Fibroblast of lung (primary cell): ENCODE data around the gene ABCA10. TPM values are rescaled to one million over a fixed set of nuclear protein-coding genes. Genes with fewer than 3 reads are reported as not detected.
"Not testable (repeated sequence)": the region's sequence is repeated elsewhere in the genome, so short reads cannot be mapped to it uniquely, and the experiment has no call there.

Experiments
- DNase-seq, 2 donors: peaks; one replicate each; pipeline versions ENCODE4 v3.0.0 to v3.0.0-alpha.2; 2010; ENCODE audit warnings: low read depth in 2 of 2
- H2AFZ ChIP-seq: 2 replicates; pipeline ENCODE4 v1.5.1; 2012; ENCODE audit warnings: low read length, control low read depth, inconsistent platforms
- H3K27ac ChIP-seq: 2 replicates; pipeline ENCODE4 v1.5.1; 2011; ENCODE audit warnings: low read length, control low read depth; ENCODE audit not compliant: insufficient read depth
- H3K27me3 ChIP-seq: 2 replicates; pipeline ENCODE4 v1.5.1; 2011; ENCODE audit warnings: mild to moderate bottlenecking, low read length; ENCODE audit not compliant: control insufficient read depth, insufficient read depth
- H3K36me3 ChIP-seq: 2 replicates; pipeline ENCODE4 v1.5.1; 2011; ENCODE audit warnings: low read length; ENCODE audit not compliant: control insufficient read depth, insufficient read depth
- H3K4me1 ChIP-seq: 2 replicates; pipeline ENCODE4 v1.5.1; 2011; ENCODE audit warnings: low read length; ENCODE audit not compliant: control insufficient read depth, insufficient read depth; ENCODE audit errors: extremely low read depth
- H3K4me2 ChIP-seq: 2 replicates; pipeline ENCODE4 v1.5.1; 2011; ENCODE audit warnings: low read length, control low read depth; ENCODE audit not compliant: insufficient read depth; ENCODE audit errors: extremely low read depth
- H3K4me3 ChIP-seq, 4 experiments: fragments of 200-600 bp in 1 of 4; sonication (generic) in 1 of 4; replicated peaks in 1 of 4; 2 replicates each; pipeline ENCODE4 v1.5.1; 2011 to 2016; ENCODE audit warnings: low read length in 4 of 4, low read depth in 3 of 4, mild to moderate bottlenecking in 3 of 4, control low read depth in 2 of 4, inconsistent platforms in 1 of 4, mixed read lengths in 1 of 4; ENCODE audit not compliant: insufficient read depth in 1 of 4; ENCODE audit errors: control extremely low read depth in 1 of 4
- H3K79me2 ChIP-seq: 2 replicates; pipeline ENCODE4 v1.5.1; 2012; ENCODE audit warnings: mild to moderate bottlenecking, low read length, inconsistent platforms; ENCODE audit not compliant: control insufficient read depth, insufficient read depth
- H3K9ac ChIP-seq: 2 replicates; pipeline ENCODE4 v1.5.1; 2011; ENCODE audit warnings: mild to moderate bottlenecking, low read length, control low read depth; ENCODE audit not compliant: insufficient read depth
- H3K9me3 ChIP-seq: 2 replicates; pipeline ENCODE4 v1.5.1; 2012; ENCODE audit warnings: low read depth, low read length; ENCODE audit not compliant: control insufficient read depth, insufficient read depth
- H4K20me1 ChIP-seq: 2 replicates; pipeline ENCODE4 v1.5.1; 2011; ENCODE audit warnings: low read length; ENCODE audit not compliant: control insufficient read depth, insufficient read depth; ENCODE audit errors: extremely low read depth
- EZH2 ChIP-seq: IDR thresholded peaks from 2 replicates; pipeline ENCODE4 v1.5.1; 2012; ENCODE audit warnings: low read length, control low read depth, mild to moderate bottlenecking; ENCODE audit errors: missing control alignments
- polyA plus RNA-seq, 2 donors: library from polyadenylated mRNA; depleted of rRNA in 1 of 2; stranded (reverse) in 1 of 2; unstranded in 1 of 2; fragments of >200 nt; gene quantifications; 2 replicates each; pipeline ENCODE4 v1.2.1, GENCODE V29; 2011 to 2012; ENCODE audit warnings: missing spikeins in 1 of 2
- total RNA-seq: library from RNA; depleted of rRNA; stranded (reverse); fragments of >200 nt; gene quantifications from 2 replicates; pipeline ENCODE4 v1.2.1, GENCODE V29; 2014
- TF ChIP-seq, protein P1 (sequence below), 2 donors: IDR thresholded peaks in 1 of 2; conservative IDR thresholded peaks in 1 of 2; 1 replicate in 1 of 2; 2 replicates in 1 of 2; pipeline ENCODE4 v1.5.1; 2011 to 2012; ENCODE audit warnings: low read length in 2 of 2, control low read depth in 1 of 2, inconsistent platforms in 1 of 2, low read depth in 1 of 2, mild to moderate bottlenecking in 1 of 2

Gene ABCA10
- total and polyA plus RNA-seq, 2 donors (not counting 1 experiment from before 2014, with no cell fraction given), result 0.64 to 2.8 TPM

DNA sequence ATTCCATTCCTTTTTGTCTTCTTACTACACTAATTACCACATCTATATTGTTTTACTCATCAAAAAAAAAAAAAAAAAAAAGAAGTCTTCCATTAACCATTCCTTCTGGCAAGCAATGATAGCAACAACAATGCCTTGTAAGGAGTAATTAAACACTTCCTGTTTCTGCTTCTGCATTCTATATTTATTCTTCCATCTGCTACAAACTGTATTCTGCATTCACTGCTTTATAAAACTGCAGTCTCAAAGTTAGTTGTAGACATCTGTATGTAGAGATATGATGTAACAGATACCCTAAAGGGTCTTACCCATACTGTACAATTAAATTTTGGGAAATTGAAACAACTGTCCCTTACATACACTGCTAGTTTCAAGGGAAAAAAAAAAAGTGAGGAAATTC, 58.2 kb downstream of the ABCA10 start:
- no peaks in the 10 kb centered on the region for H4K20me1 ChIP-seq
- H3K36me3 ChIP-seq, result no peaks in the 10 kb centered on the region
- no peaks in the 10 kb centered on the region for H3K9me3 ChIP-seq
- H3K27ac ChIP-seq, result no peak overlapping the region
- H3K4me1 ChIP-seq, result no peaks in the 10 kb centered on the region
- no peaks in the 10 kb centered on the region for H3K79me2 ChIP-seq
- no peak overlapping the region for H2AFZ ChIP-seq
- no peak for DNase-seq
- no peak overlapping the region for H3K4me3 ChIP-seq
- no peak for TF ChIP-seq EZH2
- TF ChIP-seq, protein P1, sequence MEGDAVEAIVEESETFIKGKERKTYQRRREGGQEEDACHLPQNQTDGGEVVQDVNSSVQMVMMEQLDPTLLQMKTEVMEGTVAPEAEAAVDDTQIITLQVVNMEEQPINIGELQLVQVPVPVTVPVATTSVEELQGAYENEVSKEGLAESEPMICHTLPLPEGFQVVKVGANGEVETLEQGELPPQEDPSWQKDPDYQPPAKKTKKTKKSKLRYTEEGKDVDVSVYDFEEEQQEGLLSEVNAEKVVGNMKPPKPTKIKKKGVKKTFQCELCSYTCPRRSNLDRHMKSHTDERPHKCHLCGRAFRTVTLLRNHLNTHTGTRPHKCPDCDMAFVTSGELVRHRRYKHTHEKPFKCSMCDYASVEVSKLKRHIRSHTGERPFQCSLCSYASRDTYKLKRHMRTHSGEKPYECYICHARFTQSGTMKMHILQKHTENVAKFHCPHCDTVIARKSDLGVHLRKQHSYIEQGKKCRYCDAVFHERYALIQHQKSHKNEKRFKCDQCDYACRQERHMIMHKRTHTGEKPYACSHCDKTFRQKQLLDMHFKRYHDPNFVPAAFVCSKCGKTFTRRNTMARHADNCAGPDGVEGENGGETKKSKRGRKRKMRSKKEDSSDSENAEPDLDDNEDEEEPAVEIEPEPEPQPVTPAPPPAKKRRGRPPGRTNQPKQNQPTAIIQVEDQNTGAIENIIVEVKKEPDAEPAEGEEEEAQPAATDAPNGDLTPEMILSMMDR (conservative IDR thresholded peaks at IDR 0.05 in 1 of 2, IDR thresholded peaks at IDR 0.05 in 1 of 2; ENCODE audit: low read depth in 1 of 2, low read length in 2 of 2), result no peak
- H3K4me2 ChIP-seq, result no peak overlapping the region
- no peak overlapping the region for H3K9ac ChIP-seq
- H3K27me3 ChIP-seq, result no peaks in the 10 kb centered on the region

DNA sequence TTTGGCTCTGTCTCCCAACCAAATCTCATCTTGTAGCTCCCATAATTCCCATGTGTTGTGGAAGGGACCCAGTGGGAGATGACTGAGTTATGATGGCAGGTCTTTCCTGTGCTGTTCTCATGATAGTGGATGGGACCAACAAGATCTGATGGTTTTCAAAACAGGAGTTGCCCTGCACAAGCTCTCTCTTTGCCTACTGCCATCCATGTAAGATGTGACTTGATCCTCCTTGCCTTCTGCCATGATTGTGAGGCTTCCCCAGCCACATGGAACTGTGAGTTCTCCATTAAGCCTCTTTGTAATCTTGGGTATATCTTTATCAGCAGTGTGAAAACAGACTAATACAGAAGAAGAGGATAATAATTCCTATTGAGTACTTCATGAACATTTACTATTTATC, 60.0 kb downstream of the ABCA10 start:
- not testable (repeated sequence) for H3K4me1 ChIP-seq, DNase-seq, H3K4me3 ChIP-seq, H3K27me3 ChIP-seq, H3K36me3 ChIP-seq, H3K79me2 ChIP-seq, H3K27ac ChIP-seq, H4K20me1 ChIP-seq, H2AFZ ChIP-seq, H3K9ac ChIP-seq, H3K4me2 ChIP-seq, H3K9me3 ChIP-seq

DNA sequence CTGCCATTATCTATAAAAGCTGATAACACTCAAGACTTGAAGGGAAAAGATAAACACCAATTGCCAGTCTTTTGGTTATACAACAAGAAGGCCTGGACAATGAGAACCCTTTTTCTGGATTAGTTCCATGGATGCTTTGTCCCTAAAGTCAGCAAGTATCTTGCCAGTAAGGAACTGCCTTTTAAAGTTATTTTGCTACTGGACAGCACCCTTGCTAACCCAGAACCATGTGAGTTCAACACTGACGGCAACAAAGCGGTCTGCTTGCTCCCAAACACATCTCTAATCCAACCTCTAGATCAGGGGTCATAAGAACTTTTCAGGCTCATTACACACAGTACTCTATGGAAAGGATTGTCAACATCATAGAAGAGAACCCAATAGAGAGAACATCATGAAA, 61.7 kb downstream of the ABCA10 start:
- no peaks in the 10 kb centered on the region for H3K9me3 ChIP-seq
- TF ChIP-seq, protein P1 (conservative IDR thresholded peaks at IDR 0.05 in 1 of 2, IDR thresholded peaks at IDR 0.05 in 1 of 2; ENCODE audit: low read depth in 1 of 2, low read length in 2 of 2), result no peak
- no peak for TF ChIP-seq EZH2
- H3K4me2 ChIP-seq, result no peak overlapping the region
- no peaks in the 10 kb centered on the region for H4K20me1 ChIP-seq
- H3K27ac ChIP-seq, result no peak overlapping the region
- no peaks in the 10 kb centered on the region for H3K36me3 ChIP-seq
- H2AFZ ChIP-seq, result no peak overlapping the region
- no peak overlapping the region for H3K4me3 ChIP-seq
- H3K9ac ChIP-seq, result no peak overlapping the region
- H3K4me1 ChIP-seq, result no peaks in the 10 kb centered on the region
- H3K27me3 ChIP-seq, result no peaks in the 10 kb centered on the region
- no peaks in the 10 kb centered on the region for H3K79me2 ChIP-seq
- no peak for DNase-seq

DNA sequence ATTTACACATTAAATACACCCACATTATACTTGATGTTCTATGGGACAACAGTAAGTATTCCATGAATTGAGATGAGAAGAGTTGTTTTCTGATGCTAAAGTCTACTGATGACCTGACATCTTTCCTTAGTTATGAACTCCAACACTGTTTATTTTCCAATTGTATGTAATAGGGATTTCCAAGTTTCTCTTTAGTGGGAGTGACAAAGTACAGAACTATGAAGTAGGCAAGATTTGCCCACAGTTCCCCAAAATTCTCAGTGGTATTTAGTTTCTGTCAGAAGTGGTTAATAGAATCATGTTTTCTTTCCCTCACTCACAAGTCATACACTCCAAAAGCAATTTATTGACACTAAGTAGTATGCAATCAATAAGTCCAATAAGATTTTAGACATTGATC, 64.4 kb downstream of the ABCA10 start:
- TF ChIP-seq EZH2, result no peak
- TF ChIP-seq, protein P1 (conservative IDR thresholded peaks at IDR 0.05 in 1 of 2, IDR thresholded peaks at IDR 0.05 in 1 of 2; ENCODE audit: low read depth in 1 of 2, low read length in 2 of 2), result no peak

More for the DNA sequence above, 64.4 kb downstream of the ABCA10 start:
- Histone ChIP-seq H2AFZ (no peak overlapping the region), H3K4me3 (no peak overlapping the region), H3K27me3 (no peaks in the 10 kb centered on the region), H4K20me1 (no peaks in the 10 kb centered on the region), H3K4me2 (no peak overlapping the region), H3K9me3 (no peaks in the 10 kb centered on the region), H3K27ac (no peak overlapping the region), H3K79me2 (no peaks in the 10 kb centered on the region), H3K36me3 (no peaks in the 10 kb centered on the region), H3K4me1 (no peaks in the 10 kb centered on the region), H3K9ac (no peak overlapping the region)
- DNase-seq, result no peak
